ENCODE data around the gene SLC22A12.

SLC22A12 gene

GRCh38 chr11:64568584-64569140 is 22.4 kb upstream of the SLC22A12 start:
- H3K4me2 ChIP-seq (ENCODE audit: low read depth, low read length): no peak overlapping the region
- H4K20me1 ChIP-seq (ENCODE audit: insufficient read depth, low read length): no peaks in the 10 kb centered on the region
- no peaks in the 10 kb centered on the region for H3K9me3 ChIP-seq (replicated peaks; ENCODE audit: insufficient read depth, low read length)
- H3F3A ChIP-seq (ENCODE audit: insufficient read depth, low read length): no peaks in the 10 kb centered on the region
- no peak overlapping the region for H3K9ac ChIP-seq (ENCODE audit: low read length)
- H2AFZ ChIP-seq (ENCODE audit: low read length): no peak overlapping the region
- no peak for DNase-seq
- H3K4me1 ChIP-seq (ENCODE audit: low read length): no peaks in the 10 kb centered on the region
- H3K9me2 ChIP-seq (replicated peaks; ENCODE audit: insufficient read depth, low read length): no peaks in the 10 kb centered on the region
- no peak overlapping the region for H3K27ac ChIP-seq (ENCODE audit: low read length)
- no peak overlapping the region for H3K4me3 ChIP-seq (ENCODE audit: low read length)
- no peaks in the 10 kb centered on the region for H3K79me2 ChIP-seq (ENCODE audit: low read length)
- no peaks in the 10 kb centered on the region for H3K36me3 ChIP-seq (replicated peaks; ENCODE audit: insufficient read depth, low read length)
- TF ChIP-seq EZH2phosphoT487 (IDR thresholded peaks at IDR 0.05; ENCODE audit: low read length) (no peak), CTCF (IDR thresholded peaks at IDR 0.05; ENCODE audit: low read length) (no peak), EZH2 (optimal IDR thresholded peaks at IDR 0.05; ENCODE audit: low read depth, low read length) (no peak)
- H3K27me3 ChIP-seq (replicated peaks; ENCODE audit: insufficient read depth, low read length): peaks cover 91% of the 10 kb centered on the region

- Histone ChIP-seq H4K20me1 (ENCODE audit: insufficient read depth, low read length) (no peaks in the 10 kb centered on the region), H2AFZ (ENCODE audit: low read length) (no peak overlapping the region), H3F3A (ENCODE audit: insufficient read depth, low read length) (no peaks in the 10 kb centered on the region), H3K9ac (ENCODE audit: low read length) (no peak overlapping the region), H3K9me2 (replicated peaks; ENCODE audit: insufficient read depth, low read length) (no peaks in the 10 kb centered on the region), H3K4me2 (ENCODE audit: low read depth, low read length) (no peak overlapping the region), H3K4me3 (ENCODE audit: low read length) (no peak overlapping the region), H3K79me2 (ENCODE audit: low read length) (no peaks in the 10 kb centered on the region), H3K27me3 (replicated peaks; ENCODE audit: insufficient read depth, low read length) (peaks cover 91% of the 10 kb centered on the region), H3K27ac (ENCODE audit: low read length) (no peak overlapping the region), H3K9me3 (replicated peaks; ENCODE audit: insufficient read depth, low read length) (no peaks in the 10 kb centered on the region), H3K36me3 (replicated peaks; ENCODE audit: insufficient read depth, low read length) (no peaks in the 10 kb centered on the region), H3K4me1 (ENCODE audit: low read length) (no peaks in the 10 kb centered on the region)
- TF ChIP-seq EZH2 (optimal IDR thresholded peaks at IDR 0.05; ENCODE audit: low read depth, low read length) (no peak), EZH2phosphoT487 (IDR thresholded peaks at IDR 0.05; ENCODE audit: low read length) (no peak), CTCF (IDR thresholded peaks at IDR 0.05; ENCODE audit: low read length) (no peak)
- no peak for DNase-seq
Measured at GRCh38 chr11:64569300-64569970, 21.6 kb upstream of the SLC22A12 start.

- H3F3A ChIP-seq (ENCODE audit: insufficient read depth, low read length): no peaks in the 10 kb centered on the region
Measured at GRCh38 chr11:64570341-64570740, 20.7 kb upstream of the SLC22A12 start.

More at GRCh38 chr11:64570341-64570740, 20.7 kb upstream of the SLC22A12 start:
- Histone ChIP-seq H3K79me2 (ENCODE audit: low read length) (no peaks in the 10 kb centered on the region), H3K27me3 (replicated peaks; ENCODE audit: insufficient read depth, low read length) (peaks cover 92% of the 10 kb centered on the region), H3K36me3 (replicated peaks; ENCODE audit: insufficient read depth, low read length) (no peaks in the 10 kb centered on the region), H4K20me1 (ENCODE audit: insufficient read depth, low read length) (no peaks in the 10 kb centered on the region), H3K9me2 (replicated peaks; ENCODE audit: insufficient read depth, low read length) (no peaks in the 10 kb centered on the region), H2AFZ (ENCODE audit: low read length) (no peak overlapping the region), H3K4me2 (ENCODE audit: low read depth, low read length) (no peak overlapping the region), H3K27ac (ENCODE audit: low read length) (no peak overlapping the region), H3K4me1 (ENCODE audit: low read length) (no peaks in the 10 kb centered on the region), H3K4me3 (ENCODE audit: low read length) (no peak overlapping the region), H3K9me3 (replicated peaks; ENCODE audit: insufficient read depth, low read length) (no peaks in the 10 kb centered on the region), H3K9ac (ENCODE audit: low read length) (no peak overlapping the region)
- no peak for TF ChIP-seq CTCF (IDR thresholded peaks at IDR 0.05; ENCODE audit: low read length)
- TF ChIP-seq EZH2phosphoT487 (IDR thresholded peaks at IDR 0.05; ENCODE audit: low read length): no peak
- no peak for TF ChIP-seq EZH2 (optimal IDR thresholded peaks at IDR 0.05; ENCODE audit: low read depth, low read length)
- DNase-seq: no peak

All from MM.1S (cell line).